ACC112 (cell line): ENCODE results near the gene PLCB2.

Experiments used
- H2AFZ ChIP-seq: fragments of 200-600 bp; sonication (generic); one replicate; pipeline ENCODE4 v1.6.0; 2017; ENCODE audit warnings: antibody characterized with exemption, low read length; ENCODE audit not compliant: unreplicated experiment
- H3K27ac ChIP-seq: fragments of 200-600 bp; sonication (generic); 2 replicates; pipeline ENCODE4 v1.5.1; 2014; ENCODE audit warnings: low read depth, mild to moderate bottlenecking, antibody characterized with exemption, low read length, moderate library complexity
- H3K27me3 ChIP-seq: fragments of 200-600 bp; sonication (generic); 2 replicates; pipeline ENCODE4 v1.6.1; 2014; ENCODE audit warnings: mild to moderate bottlenecking, antibody characterized with exemption, low read length, moderate library complexity, mixed read lengths; ENCODE audit not compliant: insufficient read depth
- H3K36me3 ChIP-seq: fragments of 200-600 bp; sonication (generic); 2 replicates; pipeline ENCODE4 v1.6.1; 2016; ENCODE audit warnings: mild to moderate bottlenecking, antibody characterized with exemption, low read length, moderate library complexity, mixed read lengths; ENCODE audit not compliant: insufficient read depth
- H3K4me1 ChIP-seq: fragments of 200-600 bp; sonication (generic); one replicate; pipeline ENCODE4 v1.6.1; 2016; ENCODE audit warnings: low read length, mixed read lengths; ENCODE audit not compliant: insufficient read depth, unreplicated experiment, control insufficient read depth
- H3K4me3 ChIP-seq: fragments of 200-600 bp; sonication (generic); 2 replicates; pipeline ENCODE4 v1.5.1; 2014; ENCODE audit warnings: mild to moderate bottlenecking, low read depth, low read length
- H3K79me2 ChIP-seq: fragments of 200-600 bp; sonication (generic); one replicate; pipeline ENCODE4 v1.6.0; 2016; ENCODE audit warnings: low read length; ENCODE audit not compliant: control insufficient read depth, unreplicated experiment, insufficient read depth

The PLCB2 gene

GRCh38 chr15:40256638-40257235 is 51.0 kb downstream of the PLCB2 start:
- Histone ChIP-seq H3K4me1 (peaks cover 5% of the 10 kb centered on the region), H3K27ac (no peak overlapping the region), H3K79me2 (no peaks in the 10 kb centered on the region), H3K36me3 (no peaks in the 10 kb centered on the region), H3K4me3 (no peak overlapping the region), H2AFZ (no peak overlapping the region), H3K27me3 (peaks cover 32% of the 10 kb centered on the region)

DNA sequence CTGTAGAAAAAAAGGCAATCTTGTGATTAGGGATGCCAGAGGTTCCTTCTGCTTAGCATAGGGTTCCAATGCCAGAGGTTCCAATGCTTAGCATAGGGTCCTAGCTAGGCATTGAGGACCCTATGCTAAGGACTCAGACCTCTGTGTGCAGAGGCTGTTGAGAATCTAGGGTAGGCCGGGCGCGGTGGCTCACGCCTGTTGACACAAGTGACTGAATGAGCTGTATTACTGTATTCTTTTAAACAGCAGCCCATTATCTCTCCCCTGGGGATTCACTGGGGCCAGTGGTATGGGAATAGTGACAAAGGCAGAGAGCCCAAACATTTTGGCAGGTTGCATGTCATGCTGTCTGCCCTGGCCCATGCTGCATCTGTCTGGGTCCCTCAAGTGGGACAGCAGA is 52.7 kb downstream of the PLCB2 start:
- H3K4me3 ChIP-seq: no peak overlapping the region
- peaks cover 5% of the 10 kb centered on the region for H3K4me1 ChIP-seq
- no peaks in the 10 kb centered on the region for H3K79me2 ChIP-seq
- peaks cover 35% of the 10 kb centered on the region for H3K27me3 ChIP-seq
- no peak overlapping the region for H2AFZ ChIP-seq
- H3K36me3 ChIP-seq: no peaks in the 10 kb centered on the region
- no peak overlapping the region for H3K27ac ChIP-seq

DNA sequence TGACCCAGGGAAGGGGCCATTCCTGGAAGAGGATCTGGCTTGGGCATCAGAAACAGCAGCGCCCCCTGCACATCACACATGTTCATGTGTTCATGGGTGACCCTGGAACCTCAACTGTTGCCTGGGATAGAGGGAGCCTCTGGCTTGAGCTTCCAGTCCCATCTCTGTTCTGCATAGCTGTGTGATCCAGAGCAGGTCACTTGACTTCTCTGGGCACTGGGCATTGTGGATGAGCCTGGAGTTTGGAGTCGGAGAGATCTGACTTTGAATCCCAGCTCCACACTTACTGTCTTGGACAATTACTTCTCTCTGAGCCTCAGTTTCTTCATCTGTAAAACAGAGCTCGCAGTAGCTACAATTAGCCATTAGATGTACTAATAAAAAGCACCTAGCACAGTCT is 53.3 kb downstream of the PLCB2 start:
- no peaks in the 10 kb centered on the region for H3K79me2 ChIP-seq
- no peak overlapping the region for H3K4me3 ChIP-seq
- no peak overlapping the region for H2AFZ ChIP-seq
- H3K27ac ChIP-seq: no peak overlapping the region
- H3K4me1 ChIP-seq: peaks cover 8% of the 10 kb centered on the region
- H3K36me3 ChIP-seq: no peaks in the 10 kb centered on the region
- peaks cover 35% of the 10 kb centered on the region for H3K27me3 ChIP-seq

DNA sequence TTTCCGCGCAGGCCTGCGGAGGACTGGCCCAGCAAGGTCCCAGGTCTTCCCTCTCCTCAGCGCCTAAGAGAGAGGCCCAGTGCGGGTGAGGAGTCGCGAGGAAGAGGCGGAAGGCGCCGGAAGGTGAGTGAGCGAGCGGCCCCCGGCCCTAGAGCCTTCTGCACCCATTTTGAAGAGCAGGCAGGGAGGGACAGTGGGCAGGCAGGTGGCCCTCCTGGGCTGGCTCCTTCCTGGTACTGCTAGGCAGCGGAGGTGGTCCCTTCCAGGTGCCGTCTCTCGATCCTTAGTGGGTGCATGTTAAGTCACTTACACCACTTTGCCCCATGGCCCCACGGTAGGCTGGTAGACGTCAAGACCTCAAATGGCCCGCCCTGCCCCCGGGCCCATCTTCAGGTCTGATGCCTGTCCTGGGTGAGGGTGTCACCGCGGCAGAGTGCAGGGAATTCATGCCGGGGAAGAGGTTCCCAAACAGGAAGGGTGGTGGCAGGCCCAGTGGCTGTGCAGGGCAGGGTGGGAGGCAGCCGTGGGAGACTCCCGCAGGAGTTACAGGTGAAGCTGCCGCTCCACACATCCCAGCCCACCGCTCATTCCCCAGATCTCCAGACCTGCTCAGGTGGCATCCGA is 54.5 kb downstream of the PLCB2 start:
- Histone ChIP-seq H3K36me3 (no peaks in the 10 kb centered on the region), H3K4me1 (peaks cover 8% of the 10 kb centered on the region), H3K27me3 (peaks cover 35% of the 10 kb centered on the region), H3K27ac (no peak overlapping the region), H2AFZ (peak overlapping the region; percentile 73), H3K4me3 (peak overlapping the region; percentile 78), H3K79me2 (no peaks in the 10 kb centered on the region)

- peaks cover 35% of the 10 kb centered on the region for H3K27me3 ChIP-seq
- H3K27ac ChIP-seq: no peak overlapping the region
- H3K4me3 ChIP-seq: peak overlapping the region; percentile 78
Measured at GRCh38 chr15:40252438-40253166, 55.1 kb downstream of the PLCB2 start.

GRCh38 chr15:40252141-40252437 is 55.6 kb downstream of the PLCB2 start:
- H3K4me1 ChIP-seq: peaks cover 8% of the 10 kb centered on the region
- no peak overlapping the region for H2AFZ ChIP-seq
- no peak overlapping the region for H3K27ac ChIP-seq
- no peak overlapping the region for H3K4me3 ChIP-seq
- peaks cover 35% of the 10 kb centered on the region for H3K27me3 ChIP-seq
- H3K36me3 ChIP-seq: no peaks in the 10 kb centered on the region
- no peaks in the 10 kb centered on the region for H3K79me2 ChIP-seq

More at GRCh38 chr15:40252438-40253166, 55.1 kb downstream of the PLCB2 start:
- Histone ChIP-seq H2AFZ (peak overlapping the region; percentile 73), H3K36me3 (no peaks in the 10 kb centered on the region), H3K79me2 (no peaks in the 10 kb centered on the region), H3K4me1 (peaks cover 8% of the 10 kb centered on the region)

DNA sequence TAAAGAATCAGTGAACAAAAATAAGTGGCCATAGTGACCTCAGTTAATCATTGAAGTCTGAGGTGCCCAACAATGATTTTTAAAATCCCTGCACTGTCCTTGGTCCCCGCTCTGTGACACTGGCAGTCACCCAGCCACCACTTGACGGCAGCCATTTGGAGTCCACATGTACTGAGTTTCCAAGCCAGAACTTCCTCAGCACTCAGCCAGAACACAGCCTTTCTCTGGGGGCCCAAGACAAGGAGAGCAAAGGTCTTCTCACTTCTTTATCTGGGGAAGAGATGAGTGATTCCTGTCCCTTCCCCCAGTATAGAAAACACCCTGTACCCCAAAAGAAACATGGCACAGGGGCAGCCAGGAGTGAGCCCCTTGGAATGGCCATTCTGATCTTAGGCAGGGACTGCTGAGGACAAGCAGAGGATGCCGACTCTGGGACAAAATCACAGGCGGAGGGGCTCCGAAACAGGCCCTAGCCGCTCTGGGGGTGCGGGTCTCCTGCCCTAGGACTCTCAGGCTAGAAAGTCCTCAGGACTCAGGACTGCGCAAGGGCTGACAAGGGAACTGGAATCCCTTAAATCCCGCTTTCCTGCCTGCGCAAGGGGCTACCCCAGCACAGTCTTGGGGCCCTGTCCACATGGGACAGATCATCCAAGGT is 56.1 kb downstream of the PLCB2 start:
- Histone ChIP-seq H3K27me3 (peaks cover 35% of the 10 kb centered on the region), H3K36me3 (no peaks in the 10 kb centered on the region), H2AFZ (no peak overlapping the region), H3K79me2 (no peaks in the 10 kb centered on the region), H3K4me3 (no peak overlapping the region), H3K4me1 (peaks cover 8% of the 10 kb centered on the region), H3K27ac (no peak overlapping the region)

DNA sequence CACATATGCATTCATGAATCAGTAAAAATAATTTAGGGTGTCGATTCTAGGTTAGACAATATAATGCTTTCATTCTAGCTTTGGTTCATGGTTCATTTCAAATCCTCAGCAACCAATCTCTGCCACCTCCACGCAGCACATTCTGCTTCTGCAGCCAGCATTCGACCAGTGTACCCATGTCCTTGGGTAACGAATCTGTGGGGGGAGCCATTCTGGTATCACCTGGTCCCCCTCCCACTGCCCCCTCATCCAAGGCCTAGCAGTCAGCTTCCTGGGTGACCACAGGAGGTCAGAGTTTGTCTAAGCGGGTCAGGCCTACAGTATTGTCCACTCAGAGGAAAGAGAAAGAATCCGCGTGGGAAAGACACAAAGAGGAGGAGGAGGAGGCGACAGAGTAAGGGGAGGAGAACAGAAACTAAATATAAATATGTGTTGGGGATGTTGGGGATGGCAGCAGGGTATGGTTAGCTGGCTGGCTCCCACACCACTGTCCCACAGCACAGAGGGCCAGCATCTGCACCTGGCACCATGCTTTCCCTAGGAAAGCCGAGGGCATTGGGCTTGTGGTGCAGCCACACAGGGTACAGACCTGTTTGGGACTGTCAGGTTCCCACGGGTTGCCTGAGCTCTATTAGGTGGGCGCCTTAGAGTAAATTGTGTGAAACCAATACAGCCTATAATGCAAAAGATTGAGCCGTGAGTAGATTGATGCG is 56.8 kb downstream of the PLCB2 start:
- H3K79me2 ChIP-seq: no peaks in the 10 kb centered on the region
- H2AFZ ChIP-seq: no peak overlapping the region
- H3K27ac ChIP-seq: no peak overlapping the region
- H3K36me3 ChIP-seq: no peaks in the 10 kb centered on the region
- peaks cover 8% of the 10 kb centered on the region for H3K4me1 ChIP-seq
- H3K4me3 ChIP-seq: no peak overlapping the region
- H3K27me3 ChIP-seq: peaks cover 35% of the 10 kb centered on the region

GRCh38 chr15:40250304-40250656 is 57.5 kb downstream of the PLCB2 start:
- H3K79me2 ChIP-seq: no peaks in the 10 kb centered on the region

GRCh38 chr15:40249477-40250303 is 58.0 kb downstream of the PLCB2 start:
- peaks cover 8% of the 10 kb centered on the region for H3K4me1 ChIP-seq
- H3K4me3 ChIP-seq: no peak overlapping the region
- no peak overlapping the region for H2AFZ ChIP-seq
- peaks cover 33% of the 10 kb centered on the region for H3K27me3 ChIP-seq
- H3K79me2 ChIP-seq: no peaks in the 10 kb centered on the region
- no peak overlapping the region for H3K27ac ChIP-seq
- H3K36me3 ChIP-seq: no peaks in the 10 kb centered on the region

More at GRCh38 chr15:40250304-40250656, 57.5 kb downstream of the PLCB2 start:
- Histone ChIP-seq H3K27me3 (peaks cover 35% of the 10 kb centered on the region), H3K4me3 (no peak overlapping the region), H2AFZ (no peak overlapping the region), H3K27ac (no peak overlapping the region), H3K36me3 (no peaks in the 10 kb centered on the region), H3K4me1 (peaks cover 8% of the 10 kb centered on the region)
